ENCODE data around the gene TTLL9. TPM values are rescaled to one million over a fixed set of nuclear protein-coding genes. Genes with fewer than 3 reads are reported as not detected.

The TTLL9 gene
- total RNA-seq, 2 donors from 2014 or later = not detected

- Mint-ChIP-seq H3K4me1 (ENCODE audit: low read depth) (peaks cover 37% of the 10 kb centered on the region), H3K9me3 (peaks cover 0 to 2% of the 10 kb centered on the region in 2 donors), H3K36me3 (ENCODE audit: insufficient read depth in 2 of 2) (peaks cover 14 to 25% of the 10 kb centered on the region in 2 donors), H3K27me3 (ENCODE audit: low read depth) (no peaks in the 10 kb centered on the region), H3K4me3 (peak overlapping the region; percentile 92 to 98), H3K27ac (no peak overlapping the region)
- ATAC-seq (replicated peaks in 1 of 2) = no peak
- DNase-seq = no peak
Measured at GRCh38 chr20:31949877-31950646, 79.6 kb downstream of the TTLL9 start.

GRCh38 chr20:31951203-31951529 lies 80.7 kb downstream of the TTLL9 start:
- H3K27me3 Mint-ChIP-seq (ENCODE audit: low read depth) = peaks cover 6% of the 10 kb centered on the region
- ATAC-seq (replicated peaks in 1 of 2) = no peak
- H3K36me3 Mint-ChIP-seq (ENCODE audit: insufficient read depth in 2 of 2) = peaks cover 12 to 23% of the 10 kb centered on the region in 2 donors

GRCh38 chr20:31951530-31952453 lies 81.4 kb downstream of the TTLL9 start, which contains the start of gene PDRG1:
TSS of gene PDRG1 (minus strand) at chr20:31952046. CDS start at chr20:31951961, 85 bp downstream.
- ATAC-seq (replicated peaks in 1 of 2) (peak; percentile 95 to 96), DNase-seq (peak; percentile 97 to 99)
- H3K4me1 Mint-ChIP-seq (ENCODE audit: low read depth) = peaks cover 37% of the 10 kb centered on the region
- peak within 1 kb of the TSS; percentile 92 to 98 for H3K4me3 Mint-ChIP-seq
- peaks cover 8% of the 10 kb centered on the region for H3K27me3 Mint-ChIP-seq (ENCODE audit: low read depth)
- H3K27ac Mint-ChIP-seq = peak within 1 kb of the TSS; percentile 97
- H3K9me3 Mint-ChIP-seq = peaks cover 0 to 2% of the 10 kb centered on the region in 2 donors
- peaks cover 12 to 20% of the 10 kb centered on the region in 2 donors for H3K36me3 Mint-ChIP-seq (ENCODE audit: insufficient read depth in 2 of 2)

More at GRCh38 chr20:31951203-31951529, 80.7 kb downstream of the TTLL9 start:
- peak overlapping the region; percentile 92 to 98 for H3K4me3 Mint-ChIP-seq
- peak overlapping the region; percentile 97 for H3K27ac Mint-ChIP-seq
- H3K9me3 Mint-ChIP-seq = peaks cover 0 to 2% of the 10 kb centered on the region in 2 donors
- peaks cover 37% of the 10 kb centered on the region for H3K4me1 Mint-ChIP-seq (ENCODE audit: low read depth)
- no peak for DNase-seq

GRCh38 chr20:31953556-31954148 lies 83.2 kb downstream of the TTLL9 start:
- Mint-ChIP-seq H3K9me3 (peaks cover 0 to 2% of the 10 kb centered on the region in 2 donors), H3K4me3 (no peak overlapping the region), H3K27me3 (ENCODE audit: low read depth) (peaks cover 10% of the 10 kb centered on the region), H3K27ac (no peak overlapping the region), H3K36me3 (ENCODE audit: insufficient read depth in 2 of 2) (peaks cover 8 to 10% of the 10 kb centered on the region in 2 donors), H3K4me1 (ENCODE audit: low read depth) (peaks cover 35% of the 10 kb centered on the region)
- ATAC-seq (replicated peaks in 1 of 2) (no peak), DNase-seq (no peak)

- Mint-ChIP-seq H3K27me3 (ENCODE audit: low read depth) (peaks cover 17% of the 10 kb centered on the region), H3K4me1 (ENCODE audit: low read depth) (peaks cover 27% of the 10 kb centered on the region), H3K4me3 (no peak overlapping the region), H3K27ac (peak overlapping the region; percentile 39), H3K36me3 (ENCODE audit: insufficient read depth in 2 of 2) (peaks cover 3 to 5% of the 10 kb centered on the region in 2 donors), H3K9me3 (no peaks in the 10 kb centered on the region)
- ATAC-seq (replicated peaks in 1 of 2) (no peak), DNase-seq (no peak)
Measured at GRCh38 chr20:31954500-31954899, 84.1 kb downstream of the TTLL9 start.

GRCh38 chr20:31956556-31957526 lies 86.4 kb downstream of the TTLL9 start:
- ATAC-seq (replicated peaks in 1 of 2) (no peak), DNase-seq (no peak)
- no peaks in the 10 kb centered on the region for H3K9me3 Mint-ChIP-seq
- peaks cover 4% of the 10 kb centered on the region for H3K4me1 Mint-ChIP-seq (ENCODE audit: low read depth)
- H3K27ac Mint-ChIP-seq = no peak overlapping the region
- no peak overlapping the region for H3K4me3 Mint-ChIP-seq
- H3K27me3 Mint-ChIP-seq (ENCODE audit: low read depth) = peaks cover 26% of the 10 kb centered on the region
- H3K36me3 Mint-ChIP-seq (ENCODE audit: insufficient read depth in 2 of 2) = peaks cover under 1% of the 10 kb centered on the region in 2 donors

GRCh38 chr20:31962761-31963160 lies 92.3 kb downstream of the TTLL9 start:
- Mint-ChIP-seq H3K27me3 (ENCODE audit: low read depth) (peaks cover 45% of the 10 kb centered on the region), H3K4me1 (ENCODE audit: low read depth) (peaks cover 5% of the 10 kb centered on the region), H3K4me3 (no peak overlapping the region), H3K36me3 (ENCODE audit: insufficient read depth in 2 of 2) (no peaks in the 10 kb centered on the region), H3K9me3 (no peaks in the 10 kb centered on the region), H3K27ac (no peak overlapping the region)
- no peak for DNase-seq
- no peak for ATAC-seq (replicated peaks in 1 of 2)

- ATAC-seq (replicated peaks in 1 of 2) (no peak), DNase-seq (no peak)
- no peak overlapping the region for H3K27ac Mint-ChIP-seq
- no peak overlapping the region for H3K4me3 Mint-ChIP-seq
- peaks cover 10% of the 10 kb centered on the region for H3K4me1 Mint-ChIP-seq (ENCODE audit: low read depth)
- no peaks in the 10 kb centered on the region for H3K9me3 Mint-ChIP-seq
- peaks cover 0 to 1% of the 10 kb centered on the region in 2 donors for H3K36me3 Mint-ChIP-seq (ENCODE audit: insufficient read depth in 2 of 2)
- H3K27me3 Mint-ChIP-seq (ENCODE audit: low read depth) = peaks cover 41% of the 10 kb centered on the region
Measured at GRCh38 chr20:31963889-31964288, 93.5 kb downstream of the TTLL9 start.

GRCh38 chr20:31966991-31967655 lies 96.7 kb downstream of the TTLL9 start:
- H3K36me3 Mint-ChIP-seq (ENCODE audit: insufficient read depth in 2 of 2) = peaks cover 0 to 1% of the 10 kb centered on the region in 2 donors
- H3K9me3 Mint-ChIP-seq = no peaks in the 10 kb centered on the region
- peak overlapping the region; percentile 72 to 76 for H3K4me3 Mint-ChIP-seq
- peaks cover 43% of the 10 kb centered on the region for H3K27me3 Mint-ChIP-seq (ENCODE audit: low read depth)
- H3K4me1 Mint-ChIP-seq (ENCODE audit: low read depth) = peaks cover 10% of the 10 kb centered on the region
- ATAC-seq (replicated peaks in 1 of 2) (no peak), DNase-seq (no peak)
- no peak overlapping the region for H3K27ac Mint-ChIP-seq

GRCh38 chr20:31967830-31968249 lies 97.4 kb downstream of the TTLL9 start, which contains the start of gene XKR7:
TSS of gene XKR7 (plus strand) at chr20:31968151. CDS start at chr20:31968176, 25 bp downstream.
- H3K27me3 Mint-ChIP-seq (ENCODE audit: low read depth) = peaks cover 43% of the 10 kb centered on the region
- H3K36me3 Mint-ChIP-seq (ENCODE audit: insufficient read depth in 2 of 2) = peaks cover 0 to 1% of the 10 kb centered on the region in 2 donors
- ATAC-seq (replicated peaks in 1 of 2) (peak; percentile 53 to 57), DNase-seq (peak in 1 of 2 donors; percentile 21)
- peak within 1 kb of the TSS; percentile 72 to 86 for H3K4me3 Mint-ChIP-seq
- peaks cover 10% of the 10 kb centered on the region for H3K4me1 Mint-ChIP-seq (ENCODE audit: low read depth)
- H3K27ac Mint-ChIP-seq = no peak within 1 kb of the TSS
- no peaks in the 10 kb centered on the region for H3K9me3 Mint-ChIP-seq

- H3K36me3 Mint-ChIP-seq (ENCODE audit: insufficient read depth in 2 of 2) = peaks cover 0 to 1% of the 10 kb centered on the region in 2 donors
- no peak overlapping the region for H3K27ac Mint-ChIP-seq
- H3K9me3 Mint-ChIP-seq = no peaks in the 10 kb centered on the region
- peaks cover 10% of the 10 kb centered on the region for H3K4me1 Mint-ChIP-seq (ENCODE audit: low read depth)
- H3K27me3 Mint-ChIP-seq (ENCODE audit: low read depth) = peaks cover 43% of the 10 kb centered on the region
- ATAC-seq (replicated peaks in 1 of 2) (peak; percentile 91 to 95), DNase-seq (peak; percentile 85 to 90)
- peak overlapping the region; percentile 72 to 86 for H3K4me3 Mint-ChIP-seq
Measured at GRCh38 chr20:31968291-31969126, 98.1 kb downstream of the TTLL9 start.
